ENCODE data around the gene ADAMTSL1.

GRCh38 chr9:18793122-18793521, 319.2 kb downstream of the ADAMTSL1 start:
- TF ChIP-seq CTCF (IDR thresholded peaks at IDR 0.05) = no peak
- TF ChIP-seq, protein P1, sequence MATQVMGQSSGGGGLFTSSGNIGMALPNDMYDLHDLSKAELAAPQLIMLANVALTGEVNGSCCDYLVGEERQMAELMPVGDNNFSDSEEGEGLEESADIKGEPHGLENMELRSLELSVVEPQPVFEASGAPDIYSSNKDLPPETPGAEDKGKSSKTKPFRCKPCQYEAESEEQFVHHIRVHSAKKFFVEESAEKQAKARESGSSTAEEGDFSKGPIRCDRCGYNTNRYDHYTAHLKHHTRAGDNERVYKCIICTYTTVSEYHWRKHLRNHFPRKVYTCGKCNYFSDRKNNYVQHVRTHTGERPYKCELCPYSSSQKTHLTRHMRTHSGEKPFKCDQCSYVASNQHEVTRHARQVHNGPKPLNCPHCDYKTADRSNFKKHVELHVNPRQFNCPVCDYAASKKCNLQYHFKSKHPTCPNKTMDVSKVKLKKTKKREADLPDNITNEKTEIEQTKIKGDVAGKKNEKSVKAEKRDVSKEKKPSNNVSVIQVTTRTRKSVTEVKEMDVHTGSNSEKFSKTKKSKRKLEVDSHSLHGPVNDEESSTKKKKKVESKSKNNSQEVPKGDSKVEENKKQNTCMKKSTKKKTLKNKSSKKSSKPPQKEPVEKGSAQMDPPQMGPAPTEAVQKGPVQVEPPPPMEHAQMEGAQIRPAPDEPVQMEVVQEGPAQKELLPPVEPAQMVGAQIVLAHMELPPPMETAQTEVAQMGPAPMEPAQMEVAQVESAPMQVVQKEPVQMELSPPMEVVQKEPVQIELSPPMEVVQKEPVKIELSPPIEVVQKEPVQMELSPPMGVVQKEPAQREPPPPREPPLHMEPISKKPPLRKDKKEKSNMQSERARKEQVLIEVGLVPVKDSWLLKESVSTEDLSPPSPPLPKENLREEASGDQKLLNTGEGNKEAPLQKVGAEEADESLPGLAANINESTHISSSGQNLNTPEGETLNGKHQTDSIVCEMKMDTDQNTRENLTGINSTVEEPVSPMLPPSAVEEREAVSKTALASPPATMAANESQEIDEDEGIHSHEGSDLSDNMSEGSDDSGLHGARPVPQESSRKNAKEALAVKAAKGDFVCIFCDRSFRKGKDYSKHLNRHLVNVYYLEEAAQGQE (IDR thresholded peaks at IDR 0.05) = no peak
- no peak for TF ChIP-seq NFE2L2 (conservative IDR thresholded peaks at IDR 0.05; ENCODE audit: low read length)
- TF ChIP-seq ESRRA (IDR thresholded peaks at IDR 0.05; ENCODE audit: borderline replicate concordance, low read length) = no peak
- no peak for TF ChIP-seq RNF2 (IDR thresholded peaks at IDR 0.05; ENCODE audit: borderline replicate concordance, low read depth)
- no peak for TF ChIP-seq NR3C1 (IDR thresholded peaks at IDR 0.05)
- TF ChIP-seq RAD21 (conservative IDR thresholded peaks at IDR 0.05 in 1 of 2, IDR thresholded peaks at IDR 0.05 in 1 of 2) = no peak
- TF ChIP-seq CBX2 (IDR thresholded peaks at IDR 0.05; ENCODE audit: borderline replicate concordance, low read depth) = no peak
- TF ChIP-seq POLR2A (IDR thresholded peaks at IDR 0.05; ENCODE audit: low read length) = no peak
- no peak for TF ChIP-seq ZNF302 (CRISPR knock-in tag; IDR thresholded peaks at IDR 0.05)
- TF ChIP-seq EP300 (IDR thresholded peaks at IDR 0.05) = no peak
- no peak for TF ChIP-seq HDAC2 (IDR thresholded peaks at IDR 0.05)
- TF ChIP-seq FOSL2 (IDR thresholded peaks at IDR 0.05) = no peak
- TF ChIP-seq FOSL2 (CRISPR knock-in tag; IDR thresholded peaks at IDR 0.05) = no peak
- no peak for TF ChIP-seq TFCP2L1 (CRISPR knock-in tag; IDR thresholded peaks at IDR 0.05)
